Activated naive CD8-positive, alpha-beta T cell (primary cell): ENCODE data around the gene BORA.

Experiments used
- H3K27ac Mint-ChIP-seq: one replicate; pipeline ENCODE4 v1.8.0; 2021; ENCODE audit warnings: mixed read lengths
- H3K27me3 Mint-ChIP-seq: one replicate; pipeline ENCODE4 v1.8.0; 2021; ENCODE audit warnings: mixed read lengths
- H3K36me3 Mint-ChIP-seq: one replicate; pipeline ENCODE4 v1.8.0; 2021; ENCODE audit warnings: mixed read lengths
- H3K4me1 Mint-ChIP-seq: one replicate; pipeline ENCODE4 v1.8.0; 2021; ENCODE audit warnings: low read depth, mixed read lengths
- H3K4me3 Mint-ChIP-seq: one replicate; pipeline ENCODE4 v1.8.0; 2021; ENCODE audit warnings: mild to moderate bottlenecking, mixed read lengths
- H3K9me3 Mint-ChIP-seq: one replicate; pipeline ENCODE4 v1.8.0; 2021; ENCODE audit warnings: low read depth, mixed read lengths

BORA gene

GRCh38 chr13:72804301-72804700, 76.6 kb downstream of the BORA start:
- Mint-ChIP-seq H3K4me1 (peaks cover 7% of the 10 kb centered on the region), H3K27ac (peak overlapping the region; percentile 13), H3K36me3 (peaks cover 20% of the 10 kb centered on the region), H3K9me3 (no peaks in the 10 kb centered on the region), H3K27me3 (no peaks in the 10 kb centered on the region), H3K4me3 (no peak overlapping the region)
